ENCODE results near the gene SPATA3.

DNA sequence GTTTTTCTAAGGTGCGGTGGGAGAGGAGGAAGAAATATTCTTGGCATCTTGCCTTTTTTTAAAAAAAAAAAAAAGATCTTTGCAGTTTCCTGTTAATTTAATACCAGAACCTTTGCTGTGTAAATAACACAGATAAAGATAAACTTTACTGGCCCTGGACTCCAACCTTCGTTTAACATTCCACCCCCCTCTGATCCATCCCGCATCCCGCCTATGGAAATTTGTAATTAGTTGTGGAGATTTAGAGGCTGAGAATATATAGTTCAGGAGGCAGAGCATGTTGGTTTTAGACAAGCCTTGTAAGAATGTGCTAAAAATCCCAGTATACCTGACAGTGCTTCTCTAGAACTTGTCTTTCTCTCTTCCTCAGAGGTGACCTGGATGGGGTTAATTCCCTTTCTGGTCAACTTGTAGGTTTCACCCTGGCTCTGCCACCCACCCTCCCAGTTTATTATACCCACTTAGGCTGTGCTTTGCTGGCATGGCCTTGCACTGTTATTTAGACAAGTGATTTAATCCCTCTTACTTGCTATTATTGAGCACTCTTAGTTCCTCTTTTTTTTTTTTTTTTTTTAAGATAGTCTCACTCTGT is 38.5 kb downstream of the SPATA3 start:
- TF ChIP-seq CTCF (IDR thresholded peaks at IDR 0.05 in 4 of 5, conservative IDR thresholded peaks at IDR 0.05 in 1 of 5) (no peak), POLR2A (IDR thresholded peaks at IDR 0.05) (no peak)

Data from gastrocnemius medialis (tissue), 4 donors.